ENCODE measurements around the gene GAGE2A.
"Not testable (repeated sequence)": the region's sequence is repeated elsewhere in the genome, so short reads cannot be mapped to it uniquely, and the experiment has no call there.

Gene GAGE2A, protein sequence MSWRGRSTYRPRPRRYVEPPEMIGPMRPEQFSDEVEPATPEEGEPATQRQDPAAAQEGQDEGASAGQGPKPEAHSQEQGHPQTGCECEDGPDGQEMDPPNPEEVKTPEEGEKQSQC

DNA sequence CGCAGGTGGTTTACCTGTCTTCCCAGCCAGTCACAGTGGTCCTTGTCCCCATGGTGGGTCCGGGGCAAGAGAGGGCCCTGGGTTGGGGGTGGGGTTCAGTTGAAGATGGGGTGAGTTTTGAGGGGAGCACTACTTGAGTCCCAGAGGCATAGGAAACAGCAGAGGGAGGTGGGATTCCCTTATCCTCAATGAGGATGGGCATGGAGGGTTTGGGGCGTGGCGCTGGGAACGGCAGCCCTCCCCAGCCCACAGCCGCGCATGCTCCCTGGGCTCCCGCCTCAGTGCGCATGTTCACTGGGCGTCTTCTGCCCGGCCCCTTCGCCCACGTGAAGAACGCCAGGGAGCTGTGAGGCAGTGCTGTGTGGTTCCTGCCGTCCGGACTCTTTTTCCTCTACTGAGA, at the start of gene GAGE2A:
TSS of gene GAGE2A (plus strand) at position 301 of the 400 bp plus-strand sequence. CDS start 1,155 bp downstream, outside the sequence.
- not testable (repeated sequence) for DNase-seq (ENCODE audit: low read depth in 2 of 2)

- not testable (repeated sequence) for DNase-seq (ENCODE audit: low read depth in 2 of 2)
Observed at GRCh38 chrX:49541433-49541832, 47.9 kb upstream of the GAGE2A start, which contains the start of gene GAGE12D. GAGE12D (plus strand) TSS chrX:49541733; CDS start chrX:49542888, 1,155 bp downstream.

- not testable (repeated sequence) for DNase-seq (ENCODE audit: low read depth in 2 of 2)
Observed at GRCh38 chrX:49550989-49551388, 38.3 kb upstream of the GAGE2A start, which contains the start of gene GAGE12E. GAGE12E (plus strand) TSS chrX:49551289; CDS start chrX:49552444, 1,155 bp downstream.

- DNase-seq (ENCODE audit: low read depth in 2 of 2) = not testable (repeated sequence)
Observed at GRCh38 chrX:49560542-49560941, 28.8 kb upstream of the GAGE2A start, which contains the start of gene GAGE12F. GAGE12F (plus strand) TSS chrX:49560842; CDS start chrX:49561997, 1,155 bp downstream.

DNA sequence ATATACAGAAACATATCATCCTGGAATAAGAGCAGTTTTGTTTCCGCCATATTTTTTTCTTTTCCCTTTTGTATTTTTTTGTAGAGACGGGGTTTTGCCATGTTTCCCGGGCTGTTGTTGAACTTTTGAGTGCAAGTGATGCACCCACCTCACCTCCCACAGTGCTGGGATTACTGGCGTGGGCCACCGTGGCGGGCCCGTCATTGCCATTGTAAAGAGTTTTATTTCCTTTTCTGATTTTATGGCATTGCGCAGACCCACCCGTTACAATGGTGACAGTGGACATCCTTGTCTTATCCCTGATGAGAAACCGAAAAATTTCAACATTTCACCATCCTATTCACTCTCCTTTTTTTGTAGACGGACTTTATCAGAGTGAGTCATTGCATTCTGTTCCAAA, 20.6 kb upstream of the GAGE2A start:
- DNase-seq (ENCODE audit: low read depth in 2 of 2) = not testable (repeated sequence)

GRCh38 chrX:49569152-49569551, 20.1 kb upstream of the GAGE2A start:
- not testable (repeated sequence) for DNase-seq (ENCODE audit: low read depth in 2 of 2)

GRCh38 chrX:49570100-49570499, 19.2 kb upstream of the GAGE2A start, which contains the start of gene GAGE12G:
GAGE12G (plus strand) TSS chrX:49570400; CDS start chrX:49571555, 1,155 bp downstream.
- DNase-seq (ENCODE audit: low read depth in 2 of 2) = not testable (repeated sequence)

GRCh38 chrX:49579649-49580048, 9.6 kb upstream of the GAGE2A start, which contains the start of gene GAGE12H:
GAGE12H (plus strand) TSS chrX:49579949; CDS start chrX:49581104, 1,155 bp downstream.
- not testable (repeated sequence) for DNase-seq (ENCODE audit: low read depth in 2 of 2)

DNA sequence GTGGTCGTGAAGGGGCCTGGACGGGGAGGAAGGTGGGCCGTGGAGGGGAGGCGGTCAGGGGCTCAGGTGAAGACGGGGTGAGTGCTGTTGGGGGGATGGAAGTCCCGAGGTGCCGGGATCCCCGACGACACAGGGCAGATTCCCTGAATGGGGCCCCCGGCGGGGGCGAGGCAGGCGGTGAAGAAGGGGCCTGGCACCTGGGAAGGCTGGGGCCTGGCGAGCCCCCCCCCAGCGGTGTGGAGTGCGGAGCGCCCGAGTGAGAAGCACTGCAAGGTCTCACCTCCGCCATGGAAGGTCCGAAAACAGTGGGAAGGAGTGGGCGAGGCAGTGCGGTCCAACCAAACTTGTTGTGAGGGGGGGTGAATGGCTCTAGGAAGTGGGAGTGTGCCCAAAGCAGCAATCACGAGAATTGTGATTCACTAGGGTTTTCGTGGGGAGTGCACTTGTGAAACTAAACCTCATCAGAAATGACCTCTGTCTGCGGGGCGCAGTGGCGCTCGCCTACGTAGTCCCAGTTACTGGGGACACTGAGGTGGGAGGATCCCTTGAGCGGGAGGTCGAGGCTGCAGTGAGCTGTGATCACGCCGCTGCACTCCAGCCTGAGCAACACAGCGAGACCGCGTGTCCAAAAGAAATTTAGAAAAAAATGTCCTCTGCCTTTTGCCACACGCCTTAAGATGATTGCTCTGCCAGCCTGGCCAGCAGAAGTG, 628 bp downstream of the GAGE2A start:
- peak in 1 of 2 donors; percentile 1 for DNase-seq (ENCODE audit: low read depth in 2 of 2)

- not testable (repeated sequence) for DNase-seq (ENCODE audit: low read depth in 2 of 2)
Observed at GRCh38 chrX:49590488-49590887, 1.2 kb downstream of the GAGE2A start.

DNA sequence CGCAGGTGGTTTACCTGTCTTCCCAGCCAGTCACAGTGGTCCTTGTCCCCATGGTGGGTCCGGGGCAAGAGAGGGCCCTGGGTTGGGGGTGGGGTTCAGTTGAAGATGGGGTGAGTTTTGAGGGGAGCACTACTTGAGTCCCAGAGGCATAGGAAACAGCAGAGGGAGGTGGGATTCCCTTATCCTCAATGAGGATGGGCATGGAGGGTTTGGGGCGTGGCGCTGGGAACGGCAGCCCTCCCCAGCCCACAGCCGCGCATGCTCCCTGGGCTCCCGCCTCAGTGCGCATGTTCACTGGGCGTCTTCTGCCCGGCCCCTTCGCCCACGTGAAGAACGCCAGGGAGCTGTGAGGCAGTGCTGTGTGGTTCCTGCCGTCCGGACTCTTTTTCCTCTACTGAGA, 9.4 kb downstream of the GAGE2A start, which contains the start of gene GAGE1:
TSS of gene GAGE1 (plus strand) at position 301 of the 400 bp plus-strand sequence. CDS start 1,155 bp downstream, outside the sequence.
- DNase-seq (ENCODE audit: low read depth in 2 of 2) = not testable (repeated sequence)

DNA sequence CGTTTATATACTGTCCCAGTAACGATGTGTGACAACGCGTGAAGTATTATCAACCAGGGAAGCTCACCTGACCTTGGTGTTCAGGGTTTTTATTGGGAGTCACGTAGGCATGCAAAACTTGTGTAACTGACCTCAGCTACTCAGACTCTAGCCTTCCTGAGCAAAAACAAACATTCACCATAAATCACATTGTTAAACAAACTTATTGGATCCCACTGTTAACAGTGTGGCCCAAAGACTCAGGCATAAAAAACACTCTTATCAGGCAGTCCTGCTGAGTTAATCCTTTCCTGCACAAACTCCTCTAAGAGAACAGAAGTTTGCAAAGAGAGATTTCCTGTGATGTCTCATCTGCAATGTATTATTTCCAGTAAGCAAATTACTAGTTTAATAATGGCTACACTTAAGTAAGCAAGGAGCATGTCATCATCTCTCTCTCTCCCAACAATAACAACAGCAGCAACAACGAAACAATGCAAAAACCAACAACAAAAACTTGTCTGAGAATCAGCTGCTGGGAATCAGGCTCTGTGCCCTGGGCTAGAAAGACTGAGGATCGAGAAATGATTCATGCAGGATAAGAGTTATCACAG, 21.5 kb downstream of the GAGE2A start:
- no peak for DNase-seq (ENCODE audit: low read depth in 2 of 2)

- DNase-seq (ENCODE audit: low read depth in 2 of 2) = no peak
Observed at GRCh38 chrX:49618574-49618973, 29.3 kb downstream of the GAGE2A start.

- peak in 1 of 2 donors; percentile 12 for DNase-seq (ENCODE audit: low read depth in 2 of 2)
Observed at GRCh38 chrX:49627086-49627777, 37.9 kb downstream of the GAGE2A start.

DNA sequence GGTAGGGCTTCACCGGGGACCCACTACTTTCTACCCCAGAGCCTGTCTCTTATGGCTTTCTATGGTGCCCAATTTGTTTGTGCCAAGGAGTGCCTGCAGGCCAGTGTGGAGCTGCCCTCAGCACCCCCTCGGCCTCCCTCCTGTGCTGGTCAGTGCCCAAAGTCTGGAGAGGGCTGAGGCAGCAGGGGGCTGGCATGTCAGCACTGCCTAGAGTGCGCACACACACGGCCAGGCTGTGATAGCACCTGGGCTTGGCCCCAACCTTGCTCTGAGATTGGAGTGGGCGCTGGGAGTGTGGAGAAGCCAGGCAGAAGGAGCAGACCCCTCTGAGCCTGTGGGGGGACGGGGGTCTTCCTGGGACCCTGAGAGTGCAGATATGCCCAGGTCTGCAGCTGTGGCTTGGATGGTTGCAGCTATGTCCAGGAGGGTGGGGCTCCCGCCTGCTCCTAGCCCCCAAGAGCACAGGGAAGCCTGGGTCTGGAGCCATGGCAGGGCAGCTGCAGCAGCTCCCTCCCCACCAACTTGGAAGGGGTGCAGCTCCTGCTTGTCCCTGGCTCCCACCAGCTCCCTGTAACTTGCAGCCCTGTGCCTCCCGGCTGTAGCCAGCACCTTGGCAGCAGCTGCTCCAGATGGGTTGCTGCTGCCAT, 55.8 kb downstream of the GAGE2A start:
- no peak for DNase-seq (ENCODE audit: low read depth in 2 of 2)
